ENCODE data around the gene SLIT3.

Gene SLIT3

GRCh38 chr5:168647083-168647482 is 653.9 kb downstream of the SLIT3 start:
- Histone ChIP-seq H3K27me3 (ENCODE audit: insufficient read depth, low read length, poor library complexity, severe bottlenecking) (no peaks in the 10 kb centered on the region), H2AFZ (ENCODE audit: low read length) (no peak overlapping the region), H3K4me1 (ENCODE audit: insufficient read depth, low read length, poor library complexity, severe bottlenecking) (no peaks in the 10 kb centered on the region), H4K20me1 (ENCODE audit: insufficient read depth, low read length, poor library complexity, severe bottlenecking) (no peaks in the 10 kb centered on the region), H3F3A (ENCODE audit: low read depth) (no peaks in the 10 kb centered on the region), H3K9ac (ENCODE audit: low read depth, low read length, poor library complexity, severe bottlenecking) (no peak overlapping the region), H3K9me3 (ENCODE audit: insufficient read depth, low read depth, low read length) (no peaks in the 10 kb centered on the region), H3K36me3 (ENCODE audit: insufficient read depth, low read length) (no peaks in the 10 kb centered on the region), H3K4me2 (ENCODE audit: low read depth, low read length, poor library complexity, severe bottlenecking) (no peak overlapping the region), H3K9me2 (replicated peaks; ENCODE audit: low read depth, low read length) (no peaks in the 10 kb centered on the region), H3K4me3 (ENCODE audit: low read length, poor library complexity, severe bottlenecking) (no peak overlapping the region), H3K79me2 (ENCODE audit: insufficient read depth, low read length) (no peaks in the 10 kb centered on the region)
- no peak for TF ChIP-seq CTCF (conservative IDR thresholded peaks at IDR 0.05; ENCODE audit: low read length)
- TF ChIP-seq EZH2phosphoT487 (IDR thresholded peaks at IDR 0.05; ENCODE audit: borderline replicate concordance) = no peak

- no peaks in the 10 kb centered on the region for H3K4me1 ChIP-seq (ENCODE audit: insufficient read depth, low read length, poor library complexity, severe bottlenecking)
- no peak overlapping the region for H2AFZ ChIP-seq (ENCODE audit: low read length)
- no peaks in the 10 kb centered on the region for H3K9me2 ChIP-seq (replicated peaks; ENCODE audit: low read depth, low read length)
- no peak overlapping the region for H3K9ac ChIP-seq (ENCODE audit: low read depth, low read length, poor library complexity, severe bottlenecking)
- H3K36me3 ChIP-seq (ENCODE audit: insufficient read depth, low read length) = no peaks in the 10 kb centered on the region
- H3F3A ChIP-seq (ENCODE audit: low read depth) = no peaks in the 10 kb centered on the region
- H3K27me3 ChIP-seq (ENCODE audit: insufficient read depth, low read length, poor library complexity, severe bottlenecking) = no peaks in the 10 kb centered on the region
- no peak for TF ChIP-seq EZH2phosphoT487 (IDR thresholded peaks at IDR 0.05; ENCODE audit: borderline replicate concordance)
- TF ChIP-seq CTCF (conservative IDR thresholded peaks at IDR 0.05; ENCODE audit: low read length) = no peak
- no peak overlapping the region for H3K4me2 ChIP-seq (ENCODE audit: low read depth, low read length, poor library complexity, severe bottlenecking)
- no peaks in the 10 kb centered on the region for H4K20me1 ChIP-seq (ENCODE audit: insufficient read depth, low read length, poor library complexity, severe bottlenecking)
- H3K79me2 ChIP-seq (ENCODE audit: insufficient read depth, low read length) = no peaks in the 10 kb centered on the region
- H3K9me3 ChIP-seq (ENCODE audit: insufficient read depth, low read depth, low read length) = no peaks in the 10 kb centered on the region
- H3K4me3 ChIP-seq (ENCODE audit: low read length, poor library complexity, severe bottlenecking) = no peak overlapping the region
Observed at GRCh38 chr5:168646335-168646734, 654.6 kb downstream of the SLIT3 start.

- H4K20me1 ChIP-seq (ENCODE audit: insufficient read depth, low read length, poor library complexity, severe bottlenecking) = no peaks in the 10 kb centered on the region
- no peaks in the 10 kb centered on the region for H3K79me2 ChIP-seq (ENCODE audit: insufficient read depth, low read length)
- no peaks in the 10 kb centered on the region for H3F3A ChIP-seq (ENCODE audit: low read depth)
- no peak overlapping the region for H3K4me2 ChIP-seq (ENCODE audit: low read depth, low read length, poor library complexity, severe bottlenecking)
- H3K27me3 ChIP-seq (ENCODE audit: insufficient read depth, low read length, poor library complexity, severe bottlenecking) = no peaks in the 10 kb centered on the region
- no peak overlapping the region for H2AFZ ChIP-seq (ENCODE audit: low read length)
- H3K4me1 ChIP-seq (ENCODE audit: insufficient read depth, low read length, poor library complexity, severe bottlenecking) = no peaks in the 10 kb centered on the region
- H3K4me3 ChIP-seq (ENCODE audit: low read length, poor library complexity, severe bottlenecking) = no peak overlapping the region
- H3K36me3 ChIP-seq (ENCODE audit: insufficient read depth, low read length) = no peaks in the 10 kb centered on the region
- no peak overlapping the region for H3K9ac ChIP-seq (ENCODE audit: low read depth, low read length, poor library complexity, severe bottlenecking)
- no peaks in the 10 kb centered on the region for H3K9me3 ChIP-seq (ENCODE audit: insufficient read depth, low read depth, low read length)
- TF ChIP-seq CTCF (conservative IDR thresholded peaks at IDR 0.05; ENCODE audit: low read length) (no peak), EZH2phosphoT487 (IDR thresholded peaks at IDR 0.05; ENCODE audit: borderline replicate concordance) (no peak)
- H3K9me2 ChIP-seq (replicated peaks; ENCODE audit: low read depth, low read length) = no peaks in the 10 kb centered on the region
Observed at GRCh38 chr5:168645195-168645594, 655.7 kb downstream of the SLIT3 start.

All from Loucy (cell line).